GM23248 (cell line): ENCODE results near the gene CEP170. TPM values are rescaled to one million over a fixed set of nuclear protein-coding genes. Genes with fewer than 3 reads are reported as not detected.
"Not testable (repeated sequence)": the region's sequence is repeated elsewhere in the genome, so short reads cannot be mapped to it uniquely, and the experiment has no call there.

Experiments
- DNase-seq: peaks from one replicate; pipeline ENCODE4 v3.0.0-alpha.2; 2015
- H2AFZ ChIP-seq: fragments of 200-600 bp; sonication (generic); 2 replicates; pipeline ENCODE4 v1.6.1; 2016; ENCODE audit warnings: antibody characterized with exemption
- H3F3A ChIP-seq: fragments of 200-600 bp; sonication (generic); 2 replicates; pipeline ENCODE4 v1.6.1; 2016; ENCODE audit warnings: mild to moderate bottlenecking, antibody characterized with exemption, mixed run types; ENCODE audit not compliant: insufficient read depth
- H3K27ac ChIP-seq: fragments of 200-600 bp; sonication (generic); 2 replicates; pipeline ENCODE4 v1.5.1; 2016; ENCODE audit warnings: mild to moderate bottlenecking
- H3K27me3 ChIP-seq: fragments of 200-600 bp; sonication (generic); replicated peaks from 2 replicates; pipeline ENCODE4 v1.6.1; 2016; ENCODE audit warnings: mild to moderate bottlenecking; ENCODE audit not compliant: insufficient read depth
- H3K36me3 ChIP-seq: fragments of 200-600 bp; sonication (generic); 2 replicates; pipeline ENCODE4 v1.6.1; 2016; ENCODE audit warnings: low read depth, mild to moderate bottlenecking
- H3K4me1 ChIP-seq: fragments of 200-600 bp; sonication (generic); 2 replicates; pipeline ENCODE4 v1.6.1; 2016; ENCODE audit warnings: mild to moderate bottlenecking; ENCODE audit not compliant: insufficient read depth
- H3K4me2 ChIP-seq: fragments of 200-600 bp; sonication (generic); one replicate; pipeline ENCODE4 v1.6.1; 2016; ENCODE audit warnings: mild to moderate bottlenecking; ENCODE audit not compliant: unreplicated experiment
- H3K4me3 ChIP-seq: fragments of 200-600 bp; sonication (generic); 2 replicates; pipeline ENCODE4 v1.5.1; 2016; ENCODE audit warnings: mild to moderate bottlenecking
- H3K79me2 ChIP-seq: fragments of 200-600 bp; sonication (generic); 2 replicates; pipeline ENCODE4 v1.6.1; 2016; ENCODE audit warnings: mild to moderate bottlenecking; ENCODE audit not compliant: insufficient read depth
- H3K9ac ChIP-seq: fragments of 200-600 bp; sonication (generic); 2 replicates; pipeline ENCODE4 v1.6.1; 2016; ENCODE audit warnings: mild to moderate bottlenecking
- H3K9me2 ChIP-seq: fragments of 200-600 bp; sonication (generic); 2 replicates; pipeline ENCODE4 v1.6.1; 2016; ENCODE audit warnings: mixed run types, mild to moderate bottlenecking, moderate library complexity; ENCODE audit not compliant: insufficient read depth
- H3K9me3 ChIP-seq: fragments of 200-600 bp; sonication (generic); one replicate; pipeline ENCODE4 v1.6.1; 2017; ENCODE audit warnings: low read depth
- H4K20me1 ChIP-seq: fragments of 200-600 bp; sonication (generic); 2 replicates; pipeline ENCODE4 v1.6.0; 2016; ENCODE audit not compliant: insufficient read depth
- EZH2 ChIP-seq: fragments of 200-600 bp; sonication (generic); IDR thresholded peaks from 2 replicates; pipeline ENCODE4 v1.6.1; 2018; ENCODE audit warnings: antibody characterized with exemption, mild to moderate bottlenecking; ENCODE audit not compliant: insufficient read depth, poor library complexity, severe bottlenecking
- EZH2phosphoT487 ChIP-seq: fragments of 200-600 bp; sonication (generic); IDR thresholded peaks from 2 replicates; pipeline ENCODE4 v1.6.1; 2018; ENCODE audit warnings: antibody characterized with exemption, moderate library complexity, mild to moderate bottlenecking, low read depth; ENCODE audit not compliant: insufficient read depth
- WGBS, 2 experiments: methylation state at CpG; one replicate each; pipeline ENCODE4 v1.1.6; 2015 to 2017; ENCODE audit warnings: low lambda C conversion rate in 2 of 2, low coverage in 1 of 2; ENCODE audit errors: missing lambda C conversion rate in 2 of 2; 5-methylcytosine and 5-hydroxymethylcytosine counted together
- in situ Hi-C: fragments of 300-500 bp; cut with MboI; formaldehyde crosslinking; loops from 2 replicates; pipeline ENCODE4 v1.15.0; 2020
- polyA plus RNA-seq: library from polyadenylated mRNA; unstranded; fragments of >200 nt; fragmentation: Nextera tagmentation; extraction: Ambion mirVana; gene quantifications from 2 replicates; pipeline ENCODE4 v1.2.1, GENCODE V29; 2016
- total RNA-seq: library from RNA; depleted of rRNA; stranded (reverse); fragments of >200 nt; shearing (Covaris generic); gene quantifications from 2 replicates; pipeline ENCODE4 v1.2.3, GENCODE V29; 2014

CEP170 gene
- total and polyA plus RNA-seq, 2 experiments from 2014 or later = 55.4 to 81.0 TPM

GRCh38 chr1:243216741-243217140 is 38.3 kb downstream of the CEP170 start:
- no peaks in the 10 kb centered on the region for H4K20me1 ChIP-seq
- H3K9ac ChIP-seq = no peak overlapping the region
- H3K9me3 ChIP-seq = no peaks in the 10 kb centered on the region
- H3F3A ChIP-seq = peaks cover 48% of the 10 kb centered on the region
- no peak overlapping the region for H3K4me2 ChIP-seq
- H3K79me2 ChIP-seq = peaks cover 98% of the 10 kb centered on the region
- no peak overlapping the region for H3K27ac ChIP-seq
- WGBS, 2 experiments = 95 to 100% methylated on average over 2 of the region's 2 CpGs
- in situ Hi-C loops = no loop called here
- TF ChIP-seq EZH2 (no peak), EZH2phosphoT487 (no peak)
- H3K36me3 ChIP-seq = peaks cover 34% of the 10 kb centered on the region
- peaks cover 28% of the 10 kb centered on the region for H3K4me1 ChIP-seq
- no peaks in the 10 kb centered on the region for H3K27me3 ChIP-seq
- H3K9me2 ChIP-seq = no peaks in the 10 kb centered on the region
- H3K4me3 ChIP-seq = no peak overlapping the region
- H2AFZ ChIP-seq = no peak overlapping the region
- peak; percentile 29 for DNase-seq

- not testable (repeated sequence) for H4K20me1 ChIP-seq
- 93 to 94% methylated on average over 12 of the region's 12 CpGs for WGBS, 2 experiments
Measured at GRCh38 chr1:243215276-243215875, 39.7 kb downstream of the CEP170 start.

GRCh38 chr1:243213045-243213787 is 41.9 kb downstream of the CEP170 start:
- 48 to 50% methylated on average over 4 of the region's 4 CpGs for WGBS, 2 experiments
- Histone ChIP-seq H3K9ac (peak overlapping the region; percentile 63), H4K20me1 (no peaks in the 10 kb centered on the region), H3K79me2 (peaks cover 94% of the 10 kb centered on the region), H3K36me3 (0 out of 2 replicates have a peak, but pooled peaks cover 7% of the 10 kb centered on the region), H3K4me1 (peaks cover 31% of the 10 kb centered on the region), H3K4me2 (peak overlapping the region; percentile 57), H3K27me3 (no peaks in the 10 kb centered on the region), H3K9me2 (no peaks in the 10 kb centered on the region), H2AFZ (no peak overlapping the region), H3K4me3 (peak overlapping the region; percentile 43), H3K27ac (peak overlapping the region; percentile 91), H3F3A (peaks cover 32% of the 10 kb centered on the region), H3K9me3 (no peaks in the 10 kb centered on the region)
- no peak for TF ChIP-seq EZH2phosphoT487
- no peak for TF ChIP-seq EZH2
- peak; percentile 79 for DNase-seq
- in situ Hi-C loops = no loop called here

More at GRCh38 chr1:243215276-243215875, 39.7 kb downstream of the CEP170 start:
- H3K9me2 ChIP-seq, H3K27me3 ChIP-seq, H3K4me3 ChIP-seq, H3K9me3 ChIP-seq, in situ Hi-C loops, H3K9ac ChIP-seq, H3K4me2 ChIP-seq, DNase-seq, H2AFZ ChIP-seq, H3K27ac ChIP-seq: not testable (repeated sequence)
- H3K36me3 ChIP-seq = peaks cover 24% of the 10 kb centered on the region
- peaks cover 39% of the 10 kb centered on the region for H3F3A ChIP-seq
- H3K4me1 ChIP-seq = peaks cover 31% of the 10 kb centered on the region
- peaks cover 96% of the 10 kb centered on the region for H3K79me2 ChIP-seq

GRCh38 chr1:243211984-243212383 is 43.1 kb downstream of the CEP170 start:
- H3K27me3 ChIP-seq, H3K9me3 ChIP-seq, DNase-seq, H3K9ac ChIP-seq, H3K4me3 ChIP-seq, in situ Hi-C loops, H3K9me2 ChIP-seq, H3K36me3 ChIP-seq, H4K20me1 ChIP-seq, H2AFZ ChIP-seq: not testable (repeated sequence)
- peak overlapping the region; percentile 91; the same call in 1 of the 2 replicates for H3K27ac ChIP-seq
- WGBS, 2 experiments = 66 to 83% methylated on average over 2 to 3 of the region's 3 CpGs
- peaks cover 25% of the 10 kb centered on the region for H3F3A ChIP-seq
- peaks cover 92% of the 10 kb centered on the region for H3K79me2 ChIP-seq
- peak overlapping the region; percentile 57 for H3K4me2 ChIP-seq
- peaks cover 26% of the 10 kb centered on the region for H3K4me1 ChIP-seq

- peak overlapping the region; percentile 27 for H3K4me2 ChIP-seq
- DNase-seq = peak; percentile 58
- H4K20me1 ChIP-seq, H2AFZ ChIP-seq, H3K9ac ChIP-seq, in situ Hi-C loops, H3K9me3 ChIP-seq, H3K4me3 ChIP-seq, H3K9me2 ChIP-seq, H3K27me3 ChIP-seq: not testable (repeated sequence)
- peak overlapping the region; percentile 63 for H3K27ac ChIP-seq
- peaks cover 84% of the 10 kb centered on the region for H3K79me2 ChIP-seq
- WGBS, 2 experiments = 55% methylated on average over 3 of the region's 3 CpGs
- H3K4me1 ChIP-seq = peaks cover 17% of the 10 kb centered on the region
- peaks cover 21% of the 10 kb centered on the region; the same call in 1 of the 2 replicates for H3K36me3 ChIP-seq
- H3F3A ChIP-seq = peaks cover 17% of the 10 kb centered on the region
Measured at GRCh38 chr1:243205026-243205501, 50.0 kb downstream of the CEP170 start.

GRCh38 chr1:243204336-243204735 is 50.7 kb downstream of the CEP170 start:
- H3K27me3 ChIP-seq, in situ Hi-C loops, H3K4me3 ChIP-seq, H4K20me1 ChIP-seq, H2AFZ ChIP-seq, H3K4me2 ChIP-seq, H3K9me3 ChIP-seq, H3K9ac ChIP-seq, H3K9me2 ChIP-seq: not testable (repeated sequence)
- 98 to 100% methylated on average over 1 of the region's 1 CpG for WGBS, 2 experiments
- Histone ChIP-seq H3K79me2 (peaks cover 81% of the 10 kb centered on the region), H3K27ac (peak overlapping the region; percentile 63), H3K36me3 (peaks cover 26% of the 10 kb centered on the region; the same call in 1 of the 2 replicates), H3F3A (peaks cover 17% of the 10 kb centered on the region), H3K4me1 (peaks cover 17% of the 10 kb centered on the region)
- DNase-seq = peak; percentile 6
